ENCODE results near the gene ADAMTS6. TPM values are rescaled to one million over a fixed set of nuclear protein-coding genes. Genes with fewer than 3 reads are reported as not detected.

The ADAMTS6 gene
- total RNA-seq, 4 donors from 2014 or later = 1.9 to 20.2 (median 3.5) TPM

DNA sequence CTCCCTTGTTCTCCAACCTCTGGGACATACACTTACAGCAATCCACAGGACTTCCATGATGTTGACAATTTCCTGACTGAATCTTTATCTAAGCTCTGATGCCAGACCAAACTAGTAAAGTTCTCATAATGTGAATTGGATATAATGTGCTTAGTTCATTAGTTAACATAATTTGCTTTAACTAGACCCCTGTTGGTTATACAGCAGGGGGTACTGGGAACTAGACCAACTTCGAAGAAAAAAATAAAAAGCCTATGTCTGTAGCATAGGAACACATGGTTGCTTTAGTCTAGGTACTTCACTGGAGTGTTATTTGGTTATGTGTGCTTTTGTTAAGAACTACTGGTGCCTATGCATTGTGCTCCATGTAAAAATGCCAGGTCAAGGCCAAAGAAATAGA, 173.8 kb downstream of the ADAMTS6 start:
- TF ChIP-seq, protein P1, sequence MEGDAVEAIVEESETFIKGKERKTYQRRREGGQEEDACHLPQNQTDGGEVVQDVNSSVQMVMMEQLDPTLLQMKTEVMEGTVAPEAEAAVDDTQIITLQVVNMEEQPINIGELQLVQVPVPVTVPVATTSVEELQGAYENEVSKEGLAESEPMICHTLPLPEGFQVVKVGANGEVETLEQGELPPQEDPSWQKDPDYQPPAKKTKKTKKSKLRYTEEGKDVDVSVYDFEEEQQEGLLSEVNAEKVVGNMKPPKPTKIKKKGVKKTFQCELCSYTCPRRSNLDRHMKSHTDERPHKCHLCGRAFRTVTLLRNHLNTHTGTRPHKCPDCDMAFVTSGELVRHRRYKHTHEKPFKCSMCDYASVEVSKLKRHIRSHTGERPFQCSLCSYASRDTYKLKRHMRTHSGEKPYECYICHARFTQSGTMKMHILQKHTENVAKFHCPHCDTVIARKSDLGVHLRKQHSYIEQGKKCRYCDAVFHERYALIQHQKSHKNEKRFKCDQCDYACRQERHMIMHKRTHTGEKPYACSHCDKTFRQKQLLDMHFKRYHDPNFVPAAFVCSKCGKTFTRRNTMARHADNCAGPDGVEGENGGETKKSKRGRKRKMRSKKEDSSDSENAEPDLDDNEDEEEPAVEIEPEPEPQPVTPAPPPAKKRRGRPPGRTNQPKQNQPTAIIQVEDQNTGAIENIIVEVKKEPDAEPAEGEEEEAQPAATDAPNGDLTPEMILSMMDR (IDR thresholded peaks at IDR 0.05; ENCODE audit: low read depth) = no peak

DNA sequence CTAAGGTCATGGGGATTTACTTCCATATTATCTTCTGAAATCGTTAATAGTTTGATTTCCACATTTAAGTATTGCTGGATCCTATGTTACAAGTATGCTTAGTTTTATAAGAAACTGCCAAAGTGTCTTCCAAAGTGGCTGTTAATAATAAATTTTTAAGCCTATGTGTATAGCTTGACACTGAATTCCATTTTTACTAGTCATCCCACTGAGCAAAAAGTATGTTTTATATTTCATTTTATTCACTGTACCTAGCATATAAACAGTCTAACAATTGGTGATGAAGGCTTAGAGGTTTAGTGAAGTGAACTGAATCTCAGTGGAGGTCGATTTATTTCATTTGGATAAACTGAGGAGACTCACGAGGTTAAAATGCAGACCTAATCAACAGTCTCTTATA, 174.6 kb downstream of the ADAMTS6 start:
- TF ChIP-seq, protein P1 (IDR thresholded peaks at IDR 0.05; ENCODE audit: low read depth) = no peak

DNA sequence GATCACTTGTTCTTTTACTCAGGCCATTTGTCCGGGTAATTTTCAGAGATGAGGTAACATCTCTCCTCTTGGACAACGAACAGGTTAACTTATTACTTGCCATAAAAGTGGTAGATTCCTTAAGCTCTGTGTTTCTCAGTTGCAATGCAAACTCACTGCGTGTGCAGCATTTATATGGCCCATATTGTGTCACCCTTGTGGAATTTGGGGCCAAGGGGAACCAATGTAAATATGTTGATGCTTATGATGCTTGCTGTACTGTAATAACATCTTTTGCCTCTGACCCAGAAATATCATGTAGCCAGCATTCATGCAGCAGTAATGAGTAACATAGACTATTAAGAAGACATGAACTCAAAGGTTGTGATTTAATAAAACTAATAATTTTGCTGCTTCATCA, 175.8 kb downstream of the ADAMTS6 start:
- TF ChIP-seq, protein P1 (IDR thresholded peaks at IDR 0.05; ENCODE audit: low read depth) = no peak

DNA sequence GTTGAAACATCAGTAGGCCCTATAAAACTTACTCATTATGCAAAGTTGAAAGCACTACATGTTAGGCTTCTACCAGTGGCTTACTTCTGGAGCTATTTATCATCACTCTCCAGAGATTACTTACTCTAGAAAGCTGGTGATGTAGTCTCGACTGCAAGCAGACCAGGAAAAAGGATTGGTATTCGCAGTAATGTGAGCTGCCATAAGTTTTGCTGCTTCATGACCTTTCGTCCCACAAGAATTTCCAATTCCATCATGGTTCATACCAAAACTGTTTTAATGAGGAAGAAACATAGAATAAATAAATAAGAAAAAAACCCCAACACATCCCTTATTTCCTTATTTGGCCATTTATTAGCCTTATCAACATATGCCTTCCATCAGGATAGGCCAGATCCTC, 181.9 kb downstream of the ADAMTS6 start:
- TF ChIP-seq, protein P1 (IDR thresholded peaks at IDR 0.05; ENCODE audit: low read depth) = no peak

DNA sequence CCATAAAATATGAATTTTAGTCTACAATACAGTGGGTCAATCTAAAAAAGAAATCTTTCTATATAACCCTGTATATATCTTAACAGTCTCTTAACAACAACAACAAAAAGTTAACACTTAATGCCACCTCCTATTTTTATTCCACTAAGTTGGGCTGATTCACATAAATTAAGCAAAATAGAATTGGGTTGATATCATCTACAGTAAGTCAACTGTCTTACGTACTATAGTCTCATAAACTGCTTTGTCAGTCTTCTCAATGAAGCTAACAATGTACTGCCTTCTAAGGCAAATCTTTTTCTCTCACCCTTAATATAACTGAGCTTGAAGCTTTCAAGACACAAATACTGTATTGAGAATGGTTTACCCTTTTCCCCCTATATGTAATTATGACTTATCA, 185.7 kb downstream of the ADAMTS6 start:
- TF ChIP-seq, protein P1 (IDR thresholded peaks at IDR 0.05; ENCODE audit: low read depth) = no peak

DNA sequence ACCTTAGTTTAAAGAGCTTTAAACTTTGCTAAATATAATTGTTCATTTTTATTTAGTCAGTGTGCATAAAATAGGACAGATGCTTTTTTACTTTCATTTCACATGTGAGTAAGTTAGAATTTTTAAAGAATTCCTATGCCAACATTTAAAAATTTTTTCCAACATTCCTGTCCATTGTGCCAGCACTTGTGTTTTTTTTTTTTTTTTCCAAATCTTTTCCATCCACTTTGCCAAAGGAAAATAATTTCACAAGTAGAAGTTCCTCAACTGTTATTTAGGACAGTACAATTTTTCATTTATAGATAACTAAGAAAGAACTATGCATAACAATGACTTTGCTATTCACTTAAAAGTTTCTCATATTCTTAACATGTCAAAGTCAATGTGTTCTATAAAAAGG, 189.5 kb downstream of the ADAMTS6 start:
- TF ChIP-seq, protein P1 (IDR thresholded peaks at IDR 0.05; ENCODE audit: low read depth) = no peak

DNA sequence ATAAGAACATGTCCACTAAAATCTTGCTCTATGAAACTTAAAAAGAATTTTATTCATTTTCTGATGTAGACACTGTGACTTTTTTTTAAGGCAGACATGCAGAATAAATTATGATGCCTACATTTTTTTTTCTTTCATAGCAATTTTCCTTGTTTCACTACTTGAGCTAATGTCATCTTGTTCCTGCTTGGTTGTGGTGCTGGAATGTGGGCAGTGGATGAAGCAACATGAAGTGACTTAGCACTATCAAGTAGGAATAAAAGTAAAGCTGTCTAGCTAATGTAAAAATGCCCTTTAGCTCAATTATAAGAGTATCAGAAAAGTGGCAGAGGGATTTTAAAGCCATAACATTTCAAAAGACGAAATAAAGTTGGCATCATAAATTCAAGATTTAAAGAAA, 191.0 kb downstream of the ADAMTS6 start:
- TF ChIP-seq, protein P1 (IDR thresholded peaks at IDR 0.05; ENCODE audit: low read depth) = no peak

Data from subcutaneous adipose tissue (tissue), 4 donors.